NCI-H524 treated with DMSO at 0.1 percent for 48 hours (cell line): ENCODE results near the gene WDR1.

Experiments
- DNase-seq: peaks from one replicate; lab custom pipeline; 2025; lab: John Stamatoyannopoulos, UW

The WDR1 gene

GRCh38 chr4:10098780-10099160 lies 17.8 kb downstream of the WDR1 start:
- no peak for DNase-seq

- no peak for DNase-seq
These were observed 18.5 kb downstream of the WDR1 start for GRCh38 chr4:10097906-10098779.

- DNase-seq, result no peak
These were observed 19.6 kb downstream of the WDR1 start for GRCh38 chr4:10096978-10097335.

GRCh38 chr4:10096201-10096977 lies 20.2 kb downstream of the WDR1 start:
- no peak for DNase-seq

GRCh38 chr4:10095296-10095991 lies 21.2 kb downstream of the WDR1 start:
- no peak for DNase-seq

GRCh38 chr4:10094841-10095240 lies 21.8 kb downstream of the WDR1 start:
- no peak for DNase-seq

GRCh38 chr4:10093801-10094552 lies 22.6 kb downstream of the WDR1 start:
- DNase-seq, result no peak

GRCh38 chr4:10093271-10093621 lies 23.4 kb downstream of the WDR1 start:
- DNase-seq, result no peak

- no peak for DNase-seq
These were observed 23.9 kb downstream of the WDR1 start for GRCh38 chr4:10092481-10093270.

GRCh38 chr4:10091531-10092181 lies 24.9 kb downstream of the WDR1 start:
- no peak for DNase-seq

GRCh38 chr4:10090467-10091250 lies 25.9 kb downstream of the WDR1 start:
- no peak for DNase-seq

- no peak for DNase-seq
These were observed 27.3 kb downstream of the WDR1 start for GRCh38 chr4:10089346-10089745.

GRCh38 chr4:10088135-10089010 lies 28.2 kb downstream of the WDR1 start:
- no peak for DNase-seq

GRCh38 chr4:10087152-10087791 lies 29.3 kb downstream of the WDR1 start:
- no peak for DNase-seq

- no peak for DNase-seq
These were observed 30.0 kb downstream of the WDR1 start for GRCh38 chr4:10086506-10087120.

- no peak for DNase-seq
These were observed 30.6 kb downstream of the WDR1 start for GRCh38 chr4:10085828-10086505.

GRCh38 chr4:10085386-10085785 lies 31.2 kb downstream of the WDR1 start:
- no peak for DNase-seq
